ENCODE results near the gene RNASE7. TPM values are rescaled to one million over a fixed set of nuclear protein-coding genes. Genes with fewer than 3 reads are reported as not detected.

Gene RNASE7
- total RNA-seq, 1 donor from 2014 or later: not detected

- no peak for DNase-seq
Observed at GRCh38 chr14:21043974-21044618, 1.9 kb downstream of the RNASE7 start.

GRCh38 chr14:21047378-21047781 is 5.2 kb downstream of the RNASE7 start:
- no peak for DNase-seq

- DNase-seq: no peak
Observed at GRCh38 chr14:21048638-21049037, 6.5 kb downstream of the RNASE7 start.

- no peak for DNase-seq
Observed at GRCh38 chr14:21049271-21049673, 7.1 kb downstream of the RNASE7 start.

- no peak for DNase-seq
Observed at GRCh38 chr14:21050597-21050996, 8.4 kb downstream of the RNASE7 start.

GRCh38 chr14:21053184-21054122 is 11.3 kb downstream of the RNASE7 start:
- DNase-seq: no peak

GRCh38 chr14:21054123-21054767 is 12.1 kb downstream of the RNASE7 start:
- no peak for DNase-seq

- DNase-seq: no peak
Observed at GRCh38 chr14:21054768-21055145, 12.6 kb downstream of the RNASE7 start.

- no peak for DNase-seq
Observed at GRCh38 chr14:21055432-21056117, 13.4 kb downstream of the RNASE7 start.

- DNase-seq: no peak
Observed at GRCh38 chr14:21056520-21057163, 14.5 kb downstream of the RNASE7 start.

- DNase-seq: no peak
Observed at GRCh38 chr14:21057803-21058675, 15.9 kb downstream of the RNASE7 start, which contains the start of gene RNASE8. TSS of gene RNASE8 (plus strand) at chr14:21057822. CDS start at chr14:21057893, 71 bp downstream.

GRCh38 chr14:21058903-21059302 is 16.7 kb downstream of the RNASE7 start:
- no peak for DNase-seq

GRCh38 chr14:21059842-21060613 is 17.9 kb downstream of the RNASE7 start:
- DNase-seq: no peak

- no peak for DNase-seq
Observed at GRCh38 chr14:21060614-21061346, 18.6 kb downstream of the RNASE7 start.

GRCh38 chr14:21061347-21061668 is 19.1 kb downstream of the RNASE7 start:
- no peak for DNase-seq

- no peak for DNase-seq
Observed at GRCh38 chr14:21063479-21063878, 21.3 kb downstream of the RNASE7 start.

- DNase-seq: peak; percentile 22
Observed at GRCh38 chr14:21066882-21067502, 24.8 kb downstream of the RNASE7 start.

GRCh38 chr14:21068521-21069387 is 26.6 kb downstream of the RNASE7 start:
- DNase-seq: peak; percentile 77
